NCI-H1105 (cell line): Measurements from ENCODE around the gene KDM2B.
"Not testable (repeated sequence)": the region's sequence is repeated elsewhere in the genome, so short reads cannot be mapped to it uniquely, and the experiment has no call there.

Experiments used
- DNase-seq: peaks from one replicate; lab custom pipeline; 2025; lab: John Stamatoyannopoulos, UW

The KDM2B gene

DNA sequence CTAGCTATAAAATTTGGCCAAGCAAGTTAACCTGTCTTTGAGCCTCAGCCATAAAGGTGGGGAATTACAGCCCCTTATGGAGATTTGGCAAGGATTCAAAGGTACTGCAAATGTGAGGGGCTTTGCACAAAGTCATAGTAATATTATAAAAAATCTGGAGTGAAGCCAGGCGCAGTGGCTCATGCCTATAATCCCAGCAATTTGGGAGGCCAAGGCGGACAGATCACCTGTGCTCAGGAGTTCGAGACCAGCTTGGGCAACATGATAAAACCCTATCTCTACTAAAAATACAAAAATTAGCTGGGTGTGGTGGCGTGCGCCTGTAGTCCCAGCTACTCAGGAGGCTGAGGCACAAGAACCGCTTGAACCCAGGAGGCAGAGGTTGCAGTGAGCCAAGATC is 4.1 kb upstream of the KDM2B start:
- DNase-seq, result not testable (repeated sequence)

DNA sequence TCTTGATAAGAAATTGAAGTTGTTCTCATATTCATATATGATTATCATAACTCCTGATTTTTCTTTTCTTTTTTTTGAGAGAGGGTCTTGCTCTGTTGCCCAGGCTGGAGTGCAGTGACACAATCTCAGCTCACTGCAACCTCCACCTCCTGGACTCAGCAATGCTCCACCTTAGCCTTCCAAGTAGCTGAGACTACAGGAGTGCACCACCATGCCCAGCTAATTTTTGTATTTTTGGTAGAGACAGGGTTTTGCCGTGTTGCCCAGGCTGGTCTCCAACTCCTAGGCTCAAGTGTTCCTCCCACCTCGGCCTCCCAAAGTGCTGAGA is 2.5 kb upstream of the KDM2B start:
- DNase-seq, result not testable (repeated sequence)

DNA sequence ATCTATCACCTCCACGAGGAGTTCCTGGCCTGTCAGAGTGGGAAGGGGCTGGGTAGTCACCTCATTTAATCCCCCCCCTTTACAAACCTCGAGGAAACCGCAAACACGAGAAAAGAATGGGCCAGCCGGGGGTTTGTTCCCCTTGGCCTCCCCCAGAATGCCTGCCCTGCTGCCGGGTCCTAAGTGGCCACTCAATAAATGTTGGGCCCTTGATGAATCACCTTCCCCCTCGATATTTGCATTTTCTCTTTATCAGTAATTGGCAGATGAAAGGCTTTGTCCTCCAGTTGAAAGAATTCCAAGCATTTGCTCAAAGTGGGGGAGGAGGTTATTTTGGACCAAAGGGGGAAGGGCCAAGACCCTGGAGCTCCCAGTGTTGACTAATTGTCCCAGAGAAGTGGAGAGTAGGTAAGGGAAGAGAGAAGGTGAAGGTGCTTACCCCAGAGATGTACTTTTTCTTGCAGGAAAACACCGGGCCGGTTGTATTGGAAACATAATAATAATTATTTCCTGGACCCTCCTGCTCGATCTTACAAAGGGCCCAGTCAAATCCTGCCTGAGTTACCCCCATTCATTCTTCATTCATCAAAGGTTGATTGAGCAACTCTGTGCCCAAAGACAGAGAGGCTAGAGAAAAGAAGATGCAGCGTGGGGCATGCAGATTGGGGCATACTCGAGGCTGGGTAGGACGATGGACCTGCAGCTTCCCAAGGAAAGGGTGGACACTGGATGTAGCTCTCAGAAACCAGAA is 1.9 kb upstream of the KDM2B start:
- DNase-seq, result no peak

DNA sequence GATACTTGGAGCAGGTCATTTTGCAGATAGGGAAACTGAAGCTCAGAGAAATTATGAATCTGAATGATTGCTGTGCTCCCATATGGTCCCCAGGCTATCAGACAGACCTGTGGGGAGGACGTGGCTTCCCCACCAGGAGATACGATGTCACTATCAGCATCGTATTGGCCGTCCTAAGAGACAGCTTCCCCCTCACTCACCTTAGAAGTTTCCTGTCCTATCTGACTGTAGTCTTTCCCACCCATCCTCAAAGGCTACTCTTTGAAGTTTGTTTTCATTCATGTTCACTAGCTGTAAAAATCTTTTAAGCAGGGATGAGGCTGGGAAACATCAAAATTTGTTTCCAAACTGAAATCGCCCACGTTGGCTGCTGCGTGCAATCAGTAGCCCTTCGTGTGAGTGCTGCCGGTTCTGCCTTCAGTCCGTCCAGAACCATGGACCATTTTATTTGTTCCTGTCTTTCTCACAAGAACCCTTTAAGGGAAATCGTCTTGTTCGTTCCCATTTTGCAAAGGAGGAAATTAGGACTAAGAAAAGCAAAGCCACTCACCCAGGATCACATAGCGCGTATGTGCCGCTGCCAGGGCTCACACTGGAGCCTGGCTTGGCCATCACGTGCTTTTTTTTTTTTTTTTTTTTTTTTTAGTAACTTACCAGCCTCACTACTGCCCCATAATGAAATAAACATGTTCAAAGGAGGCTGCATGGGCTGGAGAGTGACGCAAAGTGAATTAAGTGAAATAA is 1.0 kb upstream of the KDM2B start:
- DNase-seq, result no peak

DNA sequence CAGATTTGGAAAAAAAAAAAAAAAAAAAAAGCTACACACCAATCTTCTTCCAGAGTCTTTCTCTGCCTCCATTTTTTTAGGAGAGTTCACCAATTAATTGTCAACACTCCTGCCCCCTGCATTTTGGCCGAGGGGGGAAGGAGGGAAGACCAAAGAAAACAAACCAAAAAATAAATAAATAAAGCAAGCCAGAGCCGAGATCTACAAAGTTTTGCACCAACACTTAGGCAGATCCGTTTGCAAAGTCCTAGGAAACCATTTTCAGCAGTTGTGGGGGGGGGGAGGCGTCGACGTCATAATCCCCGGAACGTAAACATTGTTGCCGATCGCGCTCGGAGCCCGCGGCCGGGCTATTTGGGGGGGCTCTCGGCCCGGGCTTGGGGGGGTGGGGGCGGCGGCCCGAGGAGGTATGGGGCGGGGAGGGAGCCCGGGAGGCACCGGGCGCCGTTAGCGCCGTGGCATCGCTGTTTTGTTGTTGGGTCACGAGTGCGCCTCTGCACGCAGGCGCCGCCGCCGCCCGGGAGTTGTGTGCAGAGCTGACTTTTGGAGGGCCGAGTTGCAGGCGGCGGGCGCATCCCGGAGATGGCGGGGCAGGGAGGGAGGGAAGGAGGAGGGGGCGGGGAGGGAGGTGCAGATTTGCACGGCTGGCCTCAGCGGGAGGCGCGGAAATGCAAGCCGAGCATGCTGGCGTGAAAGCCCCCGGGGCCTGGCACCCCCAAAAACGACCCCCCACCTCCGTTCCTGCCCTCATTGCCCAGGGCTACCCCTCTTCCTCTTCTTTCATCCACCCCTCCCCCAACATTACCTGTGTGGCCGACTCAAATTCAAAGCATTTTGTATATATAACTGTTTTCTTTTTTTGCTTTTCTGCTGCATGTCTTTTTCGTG is 598 bp downstream of the KDM2B start:
- peak; percentile 80 for DNase-seq

DNA sequence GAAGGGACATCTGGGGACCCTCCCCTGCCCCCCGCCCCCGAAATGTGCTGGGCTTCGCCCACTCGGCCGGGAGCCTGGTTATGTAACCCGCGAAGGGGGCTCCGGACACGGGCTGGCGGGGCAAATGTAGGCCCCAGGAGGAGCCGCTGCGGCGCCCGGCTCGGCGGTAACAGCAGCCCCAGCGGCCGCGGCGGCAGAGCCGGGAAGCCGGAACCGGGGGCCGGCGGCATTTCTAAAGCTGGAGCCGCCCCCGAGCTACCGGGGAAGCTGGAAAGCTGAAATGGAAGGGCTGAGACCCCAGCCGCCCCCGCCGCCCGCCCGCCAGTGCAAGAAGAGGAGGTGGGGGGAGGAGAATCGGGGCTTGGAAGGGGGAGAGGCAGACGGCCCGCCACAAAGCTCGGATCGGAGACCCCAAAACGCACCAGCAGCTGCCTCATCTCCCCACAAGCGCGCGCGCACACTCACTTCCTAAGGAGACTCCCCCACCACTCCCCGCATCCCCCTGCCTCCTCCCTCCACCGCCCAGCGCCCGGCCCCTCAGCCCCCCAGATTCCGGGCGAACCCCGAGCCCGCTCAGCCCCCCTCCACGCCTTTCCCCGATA is 1.5 kb downstream of the KDM2B start:
- peak; percentile 41 for DNase-seq

DNA sequence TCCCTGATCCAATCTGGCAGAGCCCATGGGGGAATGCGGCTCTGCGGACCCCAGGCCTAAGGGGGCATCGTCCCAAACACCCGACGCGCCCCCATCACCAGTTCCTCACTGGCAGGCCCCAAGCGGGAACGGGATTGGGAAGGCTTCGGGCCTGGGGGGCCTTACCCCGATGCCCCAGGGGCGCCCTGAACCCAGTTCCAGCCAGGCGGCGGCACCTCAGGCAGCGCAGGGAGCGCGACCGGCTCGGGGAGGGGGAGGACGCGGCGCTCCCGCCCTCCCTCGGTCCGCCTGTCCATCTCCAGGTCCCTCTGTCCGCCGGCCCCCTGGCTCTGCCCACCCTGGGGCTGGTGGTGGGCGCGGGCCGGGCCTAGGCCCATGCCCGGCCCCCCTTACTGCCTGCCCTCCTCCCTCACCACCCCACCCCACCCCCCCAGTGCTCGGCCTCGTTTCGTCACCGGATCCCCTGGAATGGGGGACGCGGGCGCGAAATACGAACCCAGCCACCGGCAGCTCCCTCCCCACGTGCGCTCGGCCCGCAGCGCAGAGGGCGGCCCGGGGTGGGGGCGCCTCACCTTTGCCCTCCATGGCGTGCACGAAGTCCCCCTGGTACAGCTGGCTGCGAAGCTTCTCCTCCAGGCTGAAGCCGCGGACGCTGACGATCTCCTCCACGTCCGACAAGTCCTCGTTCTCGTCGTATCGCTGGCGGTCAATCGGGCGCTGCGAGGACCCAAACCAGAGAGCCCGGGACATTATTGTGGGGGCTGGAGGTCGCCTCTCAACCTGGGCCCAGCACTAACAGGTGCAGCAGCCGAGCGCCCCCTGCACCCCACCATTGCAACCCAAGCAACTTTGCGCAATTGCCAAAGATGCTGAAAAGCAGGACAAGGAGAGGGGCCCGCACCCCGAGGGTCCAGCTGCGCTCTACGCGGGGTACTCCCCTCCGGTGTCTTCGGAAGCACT is 2.3 kb downstream of the KDM2B start:
- DNase-seq, result no peak

DNA sequence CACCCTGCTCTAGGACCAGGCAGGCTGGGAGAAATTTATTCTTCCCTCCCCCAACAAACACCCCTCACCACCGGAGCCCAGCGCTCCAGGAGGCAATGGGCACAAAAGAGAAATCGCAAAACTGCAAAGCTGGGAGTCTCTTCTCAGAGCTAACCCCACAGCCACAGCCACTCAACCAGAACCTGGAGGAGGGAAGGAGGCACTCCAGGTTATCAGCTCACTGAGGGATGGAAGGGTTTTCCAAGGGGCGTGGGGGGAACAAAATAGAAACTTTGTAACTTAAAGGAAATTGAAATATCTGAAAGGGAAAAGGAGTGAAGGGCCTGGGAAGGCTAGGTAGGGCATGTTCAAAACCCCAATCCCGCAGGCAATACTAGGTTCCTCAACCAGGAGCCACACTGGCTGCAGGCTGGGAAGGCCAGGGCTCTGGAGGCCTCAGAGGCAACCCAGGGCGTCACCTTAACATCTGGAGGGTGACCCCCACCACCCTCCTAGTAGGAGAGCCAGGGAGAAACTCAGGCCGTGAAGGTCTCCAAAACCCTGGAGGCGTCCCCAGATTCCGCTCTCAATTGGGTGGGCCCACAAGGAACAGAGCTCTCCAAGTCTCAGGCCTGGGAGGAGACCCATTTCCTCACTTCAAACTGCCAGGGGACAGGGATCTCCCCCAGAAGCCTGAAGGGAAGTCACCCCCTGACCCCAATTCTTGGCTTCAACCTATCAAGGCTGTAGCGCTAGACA is 3.2 kb downstream of the KDM2B start:
- no peak for DNase-seq

DNA sequence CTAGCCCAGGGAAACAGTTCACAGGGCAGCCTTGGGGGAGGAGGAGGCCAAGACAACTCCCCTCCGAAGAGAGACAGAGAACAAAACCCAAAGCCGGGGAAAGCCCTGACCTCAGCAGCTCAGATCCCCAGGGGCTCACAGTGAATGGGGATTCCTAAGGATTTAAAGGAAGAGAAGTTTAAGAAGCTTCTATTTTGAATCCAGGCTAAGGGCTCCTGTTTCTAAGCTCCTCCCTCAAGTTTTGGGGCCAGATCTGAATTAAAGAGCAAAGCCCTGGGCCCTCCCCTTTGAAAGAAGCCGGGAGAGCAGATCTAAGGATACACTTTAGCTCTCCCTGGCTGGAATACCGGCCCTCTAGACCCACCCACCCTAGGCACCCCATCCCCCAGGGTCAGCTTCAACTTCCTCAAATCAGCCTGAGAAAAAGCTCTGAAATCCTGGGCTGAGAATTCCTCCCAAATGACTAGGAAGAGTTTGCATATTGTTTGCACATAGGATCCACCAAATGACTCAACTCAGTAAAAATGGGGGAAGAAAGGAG is 3.9 kb downstream of the KDM2B start:
- DNase-seq, result no peak

DNA sequence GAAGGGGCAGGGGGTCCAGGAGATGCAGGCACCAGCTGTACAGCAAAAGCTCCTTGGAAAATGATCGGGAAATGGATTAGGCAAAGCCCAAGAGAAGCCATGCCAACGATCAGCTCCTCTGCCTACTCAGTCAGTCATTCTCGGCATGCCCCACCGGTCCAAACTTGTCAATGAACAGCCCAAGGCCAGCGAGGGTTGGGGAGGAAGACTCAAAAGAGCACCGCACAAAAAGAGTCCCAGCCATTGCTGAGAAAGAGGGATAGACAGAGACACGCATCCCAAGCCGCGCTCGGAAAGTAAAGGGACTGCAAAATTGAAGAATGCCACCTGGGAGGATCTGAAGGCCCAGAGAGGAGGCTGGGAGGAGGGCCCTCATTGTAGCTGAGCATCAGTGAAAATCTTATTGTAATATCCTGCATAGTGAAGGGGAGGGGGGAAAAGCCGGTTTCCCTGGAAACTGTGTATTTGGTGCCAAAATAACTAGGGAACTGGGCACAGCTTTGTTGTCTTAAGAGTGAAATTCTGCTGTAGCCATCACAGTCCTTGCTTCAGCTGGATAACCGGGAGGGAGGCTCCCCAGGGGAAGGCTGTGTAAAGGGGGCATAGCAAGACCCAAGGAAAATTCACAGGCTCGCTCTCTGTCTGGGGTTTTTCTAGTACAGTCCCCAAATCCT is 4.7 kb downstream of the KDM2B start:
- no peak for DNase-seq

DNA sequence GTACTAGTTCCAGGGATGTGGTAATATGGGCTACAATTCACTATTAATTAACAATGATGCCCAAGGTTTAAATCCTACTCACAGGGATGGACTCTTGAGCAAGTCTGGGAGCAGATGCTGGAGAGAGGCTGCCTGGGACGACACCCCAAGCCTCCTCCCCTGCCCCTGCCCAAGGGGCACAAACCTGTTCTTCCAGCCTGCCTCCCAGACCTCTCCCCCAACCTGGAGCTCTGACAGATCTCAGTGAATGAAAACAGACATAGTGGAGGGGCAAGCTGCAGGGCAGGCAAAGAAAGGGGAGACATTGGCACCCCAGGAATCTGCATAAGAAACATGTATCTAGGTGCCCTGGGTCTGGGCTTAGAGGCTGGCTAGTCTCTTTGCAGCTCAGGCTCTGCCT is 5.8 kb downstream of the KDM2B start:
- DNase-seq, result no peak

DNA sequence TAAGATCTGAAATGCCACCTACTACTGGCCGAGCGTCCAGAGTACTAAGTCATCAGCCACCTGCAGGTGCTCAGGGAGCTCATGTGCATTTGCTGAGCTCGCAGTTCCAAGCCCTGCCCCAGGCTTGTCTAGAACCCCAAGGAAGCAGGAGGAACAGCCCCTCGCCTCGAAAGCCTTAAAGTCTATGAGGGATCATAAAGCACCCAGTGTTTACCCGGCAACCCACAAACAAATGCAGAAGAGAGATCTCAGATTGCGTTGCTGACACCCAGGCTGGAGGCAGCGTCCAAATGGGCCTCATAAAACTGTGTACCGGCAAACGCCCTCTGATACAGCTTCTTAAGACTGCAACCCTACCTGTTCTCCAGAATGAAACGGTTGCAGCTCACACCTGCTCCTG is 6.8 kb downstream of the KDM2B start:
- no peak for DNase-seq

DNA sequence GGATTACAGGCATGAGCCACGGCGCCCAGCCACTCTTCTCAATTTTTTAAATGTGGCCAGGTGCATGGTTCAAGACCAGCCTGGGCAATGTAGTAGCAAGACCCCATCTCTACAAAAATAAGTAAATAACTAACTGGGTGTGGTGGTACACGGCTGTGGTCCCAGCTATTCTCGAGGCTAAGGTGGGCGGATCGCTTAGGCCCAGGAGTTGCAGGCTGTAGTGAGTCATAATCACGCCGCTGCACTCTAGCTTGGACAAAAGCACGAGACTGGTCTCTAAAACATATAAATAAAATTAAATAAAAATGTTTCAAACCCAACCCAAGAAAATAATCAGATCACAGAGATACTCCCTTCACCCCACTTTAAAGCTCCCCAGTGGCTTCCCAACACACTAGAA is 8.9 kb downstream of the KDM2B start:
- DNase-seq, result no peak

DNA sequence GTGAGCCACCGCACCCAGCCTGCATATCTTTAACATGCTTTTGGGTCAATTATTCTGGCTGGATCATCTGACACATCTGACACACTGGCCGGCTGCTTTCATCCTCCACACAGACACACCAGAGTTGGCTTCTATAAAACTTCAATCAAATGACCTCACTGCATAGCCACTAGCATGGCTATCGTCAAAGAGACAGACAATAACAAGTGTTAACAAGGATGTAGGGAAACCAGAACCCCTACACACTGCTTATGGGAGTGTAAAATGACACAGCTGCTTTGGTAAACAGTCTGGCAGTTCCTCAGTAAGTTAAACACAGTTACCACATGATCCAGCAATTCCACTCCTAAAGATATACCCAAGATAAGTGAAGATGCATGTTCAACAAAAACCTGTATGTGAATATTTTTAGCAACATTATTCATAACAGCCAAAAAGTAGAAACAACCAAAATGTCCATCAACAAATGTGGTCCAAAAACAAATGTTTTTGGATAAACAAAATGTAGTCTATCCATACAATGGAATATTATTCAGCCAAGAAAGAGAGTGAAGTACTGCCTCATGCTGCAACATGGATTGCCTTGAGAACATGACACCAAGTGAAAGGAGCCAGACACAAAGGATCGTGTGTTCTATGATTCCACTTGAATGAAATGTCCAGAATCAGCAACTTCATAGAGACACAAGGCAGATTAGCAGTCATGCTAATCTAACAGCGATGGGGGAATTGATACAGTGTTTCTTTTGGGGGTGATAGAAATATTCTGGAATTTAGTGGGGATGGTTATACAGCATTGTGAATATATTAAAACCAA is 10.1 kb downstream of the KDM2B start:
- no peak for DNase-seq

DNA sequence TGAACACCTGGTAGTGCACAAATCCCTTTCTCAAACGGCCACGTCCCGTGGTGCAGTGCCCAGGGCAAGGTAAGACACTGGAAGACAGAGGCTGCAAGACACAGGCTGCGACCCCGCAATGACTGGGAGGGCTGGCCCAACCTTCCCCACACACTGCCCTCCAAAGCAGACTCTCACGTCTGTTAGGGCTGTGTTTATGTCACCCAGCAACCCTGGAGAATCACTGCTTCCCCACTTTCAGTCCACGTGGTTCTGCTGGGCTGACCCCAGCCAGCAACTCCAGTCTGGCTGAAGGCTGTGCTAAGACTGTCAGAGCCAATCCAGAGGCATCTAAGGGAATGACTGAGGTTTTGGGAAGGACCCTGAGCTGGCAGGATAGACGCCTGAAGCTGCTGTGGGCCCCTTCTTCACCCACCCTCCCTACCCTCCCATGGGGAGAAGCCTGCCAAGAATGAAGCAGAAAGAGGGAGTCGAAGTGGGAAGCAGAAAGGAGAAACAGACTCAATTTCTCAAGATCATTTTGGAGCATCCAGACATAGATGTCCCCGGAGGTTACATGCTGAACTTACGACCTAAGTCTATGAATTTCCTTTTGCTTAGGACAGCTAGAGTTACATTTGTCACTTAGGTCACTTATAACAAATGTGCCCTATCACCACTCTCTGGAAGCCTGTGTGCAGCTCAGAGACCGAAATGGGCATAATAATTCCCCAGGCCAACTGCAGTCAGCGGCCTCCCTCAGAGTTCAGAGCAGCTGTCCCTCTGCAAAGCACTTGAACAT is 11.7 kb downstream of the KDM2B start:
- no peak for DNase-seq

DNA sequence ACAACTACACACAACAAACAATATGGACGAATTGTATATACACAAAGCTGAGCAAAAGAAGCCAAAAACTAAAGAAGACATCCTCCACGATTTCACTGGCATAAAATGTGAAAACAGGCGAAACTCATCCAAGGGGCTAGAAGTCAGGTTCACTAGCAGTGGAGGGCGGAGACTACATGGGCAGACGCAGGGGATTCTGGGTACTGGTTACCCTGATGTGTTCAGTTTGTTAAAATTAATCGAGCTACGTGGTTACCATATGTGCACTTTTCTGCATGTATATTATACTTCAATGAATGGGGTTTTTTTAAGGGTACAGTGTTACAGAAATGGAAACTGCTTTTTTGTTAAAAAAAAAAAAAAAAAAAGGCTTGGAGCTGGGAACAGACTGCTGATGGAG is 12.3 kb downstream of the KDM2B start:
- no peak for DNase-seq

DNA sequence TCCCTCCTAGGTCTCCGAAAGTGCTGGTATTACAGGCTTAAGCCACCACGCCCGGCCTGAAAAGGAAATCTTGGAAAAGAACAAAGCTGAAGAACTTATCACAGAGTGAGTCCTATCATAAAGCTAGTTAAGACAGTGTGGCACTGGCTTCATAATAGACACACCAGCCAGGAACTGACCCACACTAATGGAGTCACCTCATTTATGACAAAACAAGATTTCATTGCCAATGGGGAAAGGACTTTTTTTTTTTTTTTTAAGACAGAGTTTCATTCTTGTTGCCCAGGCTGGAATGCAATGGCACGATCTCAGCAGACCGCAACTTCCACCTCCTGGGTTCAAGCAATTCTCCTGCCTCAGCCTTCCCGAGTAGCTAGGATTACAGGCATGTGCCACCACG is 15.7 kb downstream of the KDM2B start:
- no peak for DNase-seq

DNA sequence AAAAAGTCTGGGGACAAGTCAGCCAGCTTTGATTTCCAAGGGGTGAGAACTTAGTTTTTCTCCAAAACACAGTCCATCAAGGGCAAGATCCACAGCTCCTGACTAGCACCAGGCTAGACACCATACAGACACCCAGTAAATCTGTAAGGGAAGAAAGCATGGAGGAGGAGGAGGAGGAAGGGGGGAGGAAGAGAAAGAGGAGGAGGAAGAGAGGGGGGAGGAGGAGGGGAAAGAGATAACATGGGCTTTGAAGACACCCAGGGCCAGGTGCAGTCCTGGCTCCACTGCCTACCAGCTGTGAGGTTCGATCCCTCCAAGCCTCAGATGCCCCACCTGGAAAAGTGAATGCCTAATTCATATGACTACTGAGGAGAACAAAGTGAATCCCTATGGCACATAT is 18.3 kb downstream of the KDM2B start:
- DNase-seq, result no peak
